ENCODE measurements around the gene PPME1.

- TF ChIP-seq POLR2AphosphoS5 (IDR thresholded peaks at IDR 0.05; ENCODE audit: low read depth, low read length) = no peak
- no peak for TF ChIP-seq SIN3A (IDR thresholded peaks at IDR 0.05; ENCODE audit: borderline replicate concordance, insufficient read depth, low read length)
These were observed 49.3 kb upstream of the PPME1 start for GRCh38 chr11:74121804-74122203.
